Fibroblast of lung (primary cell): ENCODE measurements around the gene XYLT1. TPM values are rescaled to one million over a fixed set of nuclear protein-coding genes. Genes with fewer than 3 reads are reported as not detected.

Experiments used
- DNase-seq, 2 donors: peaks; one replicate each; pipeline versions ENCODE4 v3.0.0 to v3.0.0-alpha.2; 2010; ENCODE audit warnings: low read depth in 2 of 2
- H2AFZ ChIP-seq: 2 replicates; pipeline ENCODE4 v1.5.1; 2012; ENCODE audit warnings: low read length, control low read depth, inconsistent platforms
- H3K27ac ChIP-seq: 2 replicates; pipeline ENCODE4 v1.5.1; 2011; ENCODE audit warnings: low read length, control low read depth; ENCODE audit not compliant: insufficient read depth
- H3K27me3 ChIP-seq: 2 replicates; pipeline ENCODE4 v1.5.1; 2011; ENCODE audit warnings: mild to moderate bottlenecking, low read length; ENCODE audit not compliant: control insufficient read depth, insufficient read depth
- H3K36me3 ChIP-seq: 2 replicates; pipeline ENCODE4 v1.5.1; 2011; ENCODE audit warnings: low read length; ENCODE audit not compliant: control insufficient read depth, insufficient read depth
- H3K4me1 ChIP-seq: 2 replicates; pipeline ENCODE4 v1.5.1; 2011; ENCODE audit warnings: low read length; ENCODE audit not compliant: control insufficient read depth, insufficient read depth; ENCODE audit errors: extremely low read depth
- H3K4me2 ChIP-seq: 2 replicates; pipeline ENCODE4 v1.5.1; 2011; ENCODE audit warnings: low read length, control low read depth; ENCODE audit not compliant: insufficient read depth; ENCODE audit errors: extremely low read depth
- H3K4me3 ChIP-seq, 4 experiments: fragments of 200-600 bp in 1 of 4; sonication (generic) in 1 of 4; replicated peaks in 1 of 4; 2 replicates each; pipeline ENCODE4 v1.5.1; 2011 to 2016; ENCODE audit warnings: low read length in 4 of 4, low read depth in 3 of 4, mild to moderate bottlenecking in 3 of 4, control low read depth in 2 of 4, inconsistent platforms in 1 of 4, mixed read lengths in 1 of 4; ENCODE audit not compliant: insufficient read depth in 1 of 4; ENCODE audit errors: control extremely low read depth in 1 of 4
- H3K79me2 ChIP-seq: 2 replicates; pipeline ENCODE4 v1.5.1; 2012; ENCODE audit warnings: mild to moderate bottlenecking, low read length, inconsistent platforms; ENCODE audit not compliant: control insufficient read depth, insufficient read depth
- H3K9ac ChIP-seq: 2 replicates; pipeline ENCODE4 v1.5.1; 2011; ENCODE audit warnings: mild to moderate bottlenecking, low read length, control low read depth; ENCODE audit not compliant: insufficient read depth
- H3K9me3 ChIP-seq: 2 replicates; pipeline ENCODE4 v1.5.1; 2012; ENCODE audit warnings: low read depth, low read length; ENCODE audit not compliant: control insufficient read depth, insufficient read depth
- H4K20me1 ChIP-seq: 2 replicates; pipeline ENCODE4 v1.5.1; 2011; ENCODE audit warnings: low read length; ENCODE audit not compliant: control insufficient read depth, insufficient read depth; ENCODE audit errors: extremely low read depth
- EZH2 ChIP-seq: IDR thresholded peaks from 2 replicates; pipeline ENCODE4 v1.5.1; 2012; ENCODE audit warnings: low read length, control low read depth, mild to moderate bottlenecking; ENCODE audit errors: missing control alignments
- polyA plus RNA-seq, 2 donors: library from polyadenylated mRNA; depleted of rRNA in 1 of 2; stranded (reverse) in 1 of 2; unstranded in 1 of 2; fragments of >200 nt; gene quantifications; 2 replicates each; pipeline ENCODE4 v1.2.1, GENCODE V29; 2011 to 2012; ENCODE audit warnings: missing spikeins in 1 of 2
- total RNA-seq: library from RNA; depleted of rRNA; stranded (reverse); fragments of >200 nt; gene quantifications from 2 replicates; pipeline ENCODE4 v1.2.1, GENCODE V29; 2014
- TF ChIP-seq, protein P1 (sequence below), 2 donors: IDR thresholded peaks in 1 of 2; conservative IDR thresholded peaks in 1 of 2; 1 replicate in 1 of 2; 2 replicates in 1 of 2; pipeline ENCODE4 v1.5.1; 2011 to 2012; ENCODE audit warnings: low read length in 2 of 2, control low read depth in 1 of 2, inconsistent platforms in 1 of 2, low read depth in 1 of 2, mild to moderate bottlenecking in 1 of 2

Gene XYLT1
- total and polyA plus RNA-seq, 2 donors (not counting 1 experiment from before 2014, with no cell fraction given) = 9.3 to 21.8 TPM

DNA sequence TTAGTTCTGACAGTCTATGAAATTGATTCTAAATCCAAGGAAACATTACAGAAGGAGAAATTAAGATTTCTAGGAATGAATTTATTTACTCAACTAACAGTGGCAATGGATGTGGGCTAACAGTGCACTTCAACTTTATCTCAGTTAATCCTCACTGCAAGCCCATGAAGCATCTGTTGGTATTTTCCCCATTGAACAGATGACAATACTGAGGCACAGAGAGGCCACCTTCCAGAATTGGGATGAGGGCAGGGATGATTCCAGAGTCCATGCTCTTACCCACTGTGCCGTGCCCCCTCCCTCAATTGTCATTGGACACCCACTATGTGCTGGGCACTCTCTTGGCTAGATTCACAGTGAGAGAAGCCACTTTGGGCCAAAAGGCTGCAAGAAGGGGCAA, 89.0 kb downstream of the XYLT1 start:
- Histone ChIP-seq H3K27ac (no peak overlapping the region), H3K79me2 (no peaks in the 10 kb centered on the region), H3K4me1 (peaks cover 6% of the 10 kb centered on the region), H2AFZ (no peak overlapping the region), H3K9me3 (no peaks in the 10 kb centered on the region), H3K4me2 (no peak overlapping the region), H3K36me3 (no peaks in the 10 kb centered on the region), H3K9ac (no peak overlapping the region), H4K20me1 (no peaks in the 10 kb centered on the region), H3K4me3 (no peak overlapping the region), H3K27me3 (no peaks in the 10 kb centered on the region)
- no peak for TF ChIP-seq EZH2
- TF ChIP-seq, protein P1, sequence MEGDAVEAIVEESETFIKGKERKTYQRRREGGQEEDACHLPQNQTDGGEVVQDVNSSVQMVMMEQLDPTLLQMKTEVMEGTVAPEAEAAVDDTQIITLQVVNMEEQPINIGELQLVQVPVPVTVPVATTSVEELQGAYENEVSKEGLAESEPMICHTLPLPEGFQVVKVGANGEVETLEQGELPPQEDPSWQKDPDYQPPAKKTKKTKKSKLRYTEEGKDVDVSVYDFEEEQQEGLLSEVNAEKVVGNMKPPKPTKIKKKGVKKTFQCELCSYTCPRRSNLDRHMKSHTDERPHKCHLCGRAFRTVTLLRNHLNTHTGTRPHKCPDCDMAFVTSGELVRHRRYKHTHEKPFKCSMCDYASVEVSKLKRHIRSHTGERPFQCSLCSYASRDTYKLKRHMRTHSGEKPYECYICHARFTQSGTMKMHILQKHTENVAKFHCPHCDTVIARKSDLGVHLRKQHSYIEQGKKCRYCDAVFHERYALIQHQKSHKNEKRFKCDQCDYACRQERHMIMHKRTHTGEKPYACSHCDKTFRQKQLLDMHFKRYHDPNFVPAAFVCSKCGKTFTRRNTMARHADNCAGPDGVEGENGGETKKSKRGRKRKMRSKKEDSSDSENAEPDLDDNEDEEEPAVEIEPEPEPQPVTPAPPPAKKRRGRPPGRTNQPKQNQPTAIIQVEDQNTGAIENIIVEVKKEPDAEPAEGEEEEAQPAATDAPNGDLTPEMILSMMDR (conservative IDR thresholded peaks at IDR 0.05 in 1 of 2, IDR thresholded peaks at IDR 0.05 in 1 of 2; ENCODE audit: low read depth in 1 of 2, low read length in 2 of 2) = no peak
- no peak for DNase-seq

DNA sequence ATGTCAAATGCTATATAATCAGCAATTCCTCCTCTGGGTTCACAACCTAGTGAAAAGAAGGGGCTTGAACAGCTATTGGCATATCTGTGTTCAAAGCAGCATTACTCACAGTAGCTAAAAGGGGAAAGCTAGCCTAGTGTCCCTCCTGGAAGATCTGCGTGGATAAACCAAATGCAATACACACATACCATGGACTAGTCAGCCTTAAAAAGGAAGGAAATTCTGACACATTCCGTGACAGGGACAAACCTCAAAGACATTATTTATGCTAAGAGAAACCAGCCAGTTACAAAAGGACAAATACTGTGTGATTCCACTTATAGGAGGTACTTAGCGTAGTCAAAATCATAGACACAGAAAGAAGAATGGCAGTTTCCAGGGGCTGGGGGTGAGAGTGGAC, 90.1 kb downstream of the XYLT1 start:
- no peaks in the 10 kb centered on the region for H3K27me3 ChIP-seq
- no peaks in the 10 kb centered on the region for H3K36me3 ChIP-seq
- peak in 1 of 2 donors; percentile 78 for DNase-seq
- H3K4me2 ChIP-seq = no peak overlapping the region
- no peak overlapping the region for H3K4me3 ChIP-seq
- H3K9me3 ChIP-seq = no peaks in the 10 kb centered on the region
- no peak overlapping the region for H2AFZ ChIP-seq
- no peak overlapping the region for H3K9ac ChIP-seq
- no peak overlapping the region for H3K27ac ChIP-seq
- H3K4me1 ChIP-seq = peaks cover 6% of the 10 kb centered on the region
- H4K20me1 ChIP-seq = no peaks in the 10 kb centered on the region
- TF ChIP-seq, protein P1 (conservative IDR thresholded peaks at IDR 0.05 in 1 of 2, IDR thresholded peaks at IDR 0.05 in 1 of 2; ENCODE audit: low read depth in 1 of 2, low read length in 2 of 2) = no peak
- no peak for TF ChIP-seq EZH2
- H3K79me2 ChIP-seq = no peaks in the 10 kb centered on the region

GRCh38 chr16:17379121-17379571, 91.6 kb downstream of the XYLT1 start:
- peaks cover 6% of the 10 kb centered on the region for H3K4me1 ChIP-seq
- peak; percentile 80 to 87 for DNase-seq
- no peak overlapping the region for H2AFZ ChIP-seq
- no peak overlapping the region for H3K9ac ChIP-seq
- H3K36me3 ChIP-seq = no peaks in the 10 kb centered on the region
- peaks cover 2% of the 10 kb centered on the region for H4K20me1 ChIP-seq
- H3K4me2 ChIP-seq = peak overlapping the region; percentile 45
- H3K4me3 ChIP-seq = no peak overlapping the region
- TF ChIP-seq EZH2 = no peak
- TF ChIP-seq, protein P1 (conservative IDR thresholded peaks at IDR 0.05 in 1 of 2, IDR thresholded peaks at IDR 0.05 in 1 of 2; ENCODE audit: low read depth in 1 of 2, low read length in 2 of 2) = no peak
- no peak overlapping the region for H3K27ac ChIP-seq
- H3K9me3 ChIP-seq = no peaks in the 10 kb centered on the region
- H3K79me2 ChIP-seq = peaks cover 2% of the 10 kb centered on the region
- H3K27me3 ChIP-seq = no peaks in the 10 kb centered on the region
